HCT116 (cell line): ENCODE data around the gene OXTR. TPM values are rescaled to one million over a fixed set of nuclear protein-coding genes. Genes with fewer than 3 reads are reported as not detected.

Source experiments
- ATAC-seq: fragments of 200-7000 bp; cut with Tn5 transposase; 2 replicates; pipeline ENCODE4 v1.9.1; 2020; ENCODE audit warnings: mild to moderate bottlenecking, moderate library complexity
- BruUV-seq: library from RNA; stranded (reverse); fragments of 400-500 nt; replicated peaks from 2 replicates; lab custom pipeline; 2021; lab: Mats Ljungman, UMichigan
- CTCF ChIA-PET: fragments of 300-600 bp; sonication (Branson Sonifier 250); formaldehyde crosslinking; loops from one replicate; lab custom pipeline; 2021; ENCODE audit warnings: antibody characterized with exemption; lab: Charles Lee
- POLR2A ChIA-PET: fragments of 300-600, 350-600 bp; sonication (Branson Sonifier 250); formaldehyde crosslinking; loops from one replicate; lab custom pipeline; 2021; ENCODE audit warnings: antibody characterized with exemption; lab: Charles Lee
- RAD21 ChIA-PET, 2 experiments: fragments of 300-600 bp; sonication (Branson Sonifier 250); formaldehyde crosslinking; loops; one replicate each; lab custom pipeline; 2023; ENCODE audit warnings: low total read pairs in 2 of 2; ENCODE audit not compliant: uncharacterized antibody in 2 of 2, unreplicated experiment in 2 of 2, low non-redundant PET in 1 of 2; lab: Charles Lee
- DNase-seq: peaks from one replicate; pipeline ENCODE4 v3.0.0-alpha.2; 2010; ENCODE audit warnings: low read depth, low spot score
- H2AFZ ChIP-seq: fragments of 200-600 bp; shearing (Covaris generic), sonication (generic); 2 replicates; pipeline ENCODE4 v1.6.1; 2017; ENCODE audit warnings: low read depth, mixed run types, mixed read lengths, antibody characterized with exemption, low read length; ENCODE audit not compliant: poor library complexity, severe bottlenecking
- H3K27ac ChIP-seq: 2 replicates; pipeline ENCODE4 v1.5.1; 2012; ENCODE audit warnings: low read depth, low read length
- H3K27me3 ChIP-seq: fragments of 200-600 bp; sonication (generic); 2 replicates; pipeline ENCODE4 v1.6.1; 2016; ENCODE audit warnings: mixed run types, low read length, mixed read lengths; ENCODE audit not compliant: insufficient read depth
- H3K36me3 ChIP-seq, 2 experiments: fragments of 200-500 bp in 1 of 2; fragments of 200-600 bp in 1 of 2; sonication (Bioruptor generic) in 1 of 2; sonication (generic) in 1 of 2; 2 replicates each; pipeline versions ENCODE4 v1.5.1 to v1.6.1; 2014 to 2016; ENCODE audit warnings: low read length in 2 of 2, inconsistent platforms in 1 of 2, mixed read lengths in 1 of 2, mixed run types in 1 of 2; ENCODE audit not compliant: insufficient read depth in 2 of 2, control insufficient read depth in 1 of 2
- H3K4me1 ChIP-seq, 2 experiments: fragments of 200-600 bp in 1 of 2; sonication (generic) in 1 of 2; 2 replicates each; pipeline versions ENCODE4 v1.5.1 to v1.6.1; 2012 to 2017; ENCODE audit warnings: low read length in 2 of 2, inconsistent platforms in 1 of 2, mild to moderate bottlenecking in 1 of 2, mixed read lengths in 1 of 2, mixed run types in 1 of 2, moderate library complexity in 1 of 2; ENCODE audit not compliant: insufficient read depth in 2 of 2, control insufficient read depth in 1 of 2
- H3K4me2 ChIP-seq: fragments of 200-600 bp; sonication (generic); 2 replicates; pipeline ENCODE4 v1.6.1; 2017; ENCODE audit warnings: mixed run types, low read length, mixed read lengths
- H3K4me3 ChIP-seq, 2 experiments: fragments of 200-600 bp in 1 of 2; sonication (generic) in 1 of 2; replicated peaks in 1 of 2; 2 replicates each; pipeline ENCODE4 v1.5.1; 2011 to 2016; ENCODE audit warnings: low read length in 2 of 2, control low read depth in 1 of 2, low read depth in 1 of 2, mild to moderate bottlenecking in 1 of 2, mixed read lengths in 1 of 2, mixed run types in 1 of 2
- H3K79me2 ChIP-seq: fragments of 200-600 bp; sonication (generic); 2 replicates; pipeline ENCODE4 v1.6.1; 2017; ENCODE audit warnings: mild to moderate bottlenecking, mixed run types, low read length, moderate library complexity, mixed read lengths; ENCODE audit not compliant: insufficient read depth
- H3K9ac ChIP-seq: fragments of 200-600 bp; sonication (generic); 2 replicates; pipeline ENCODE4 v1.6.1; 2016; ENCODE audit warnings: low read length, mixed read lengths
- H3K9me2 ChIP-seq: fragments of 200-600 bp; sonication (generic), shearing (Covaris generic); 2 replicates; pipeline ENCODE4 v1.6.1; 2017; ENCODE audit warnings: mixed run types, mild to moderate bottlenecking, moderate library complexity; ENCODE audit not compliant: insufficient read depth
- H3K9me3 ChIP-seq, 2 experiments: fragments of 200-500 bp in 1 of 2; fragments of 200-600 bp in 1 of 2; sonication (Bioruptor generic) in 1 of 2; sonication (generic) in 1 of 2; 2 replicates each; pipeline ENCODE4 v1.6.1; 2014 to 2017; ENCODE audit warnings: low read length in 2 of 2, mixed read lengths in 2 of 2, inconsistent platforms in 1 of 2, low read depth in 1 of 2, mild to moderate bottlenecking in 1 of 2, mixed run types in 1 of 2, moderate library complexity in 1 of 2; ENCODE audit not compliant: control insufficient read depth in 1 of 2, insufficient read depth in 1 of 2
- H4K20me1 ChIP-seq: fragments of 200-600 bp; sonication (generic), shearing (Covaris generic); 2 replicates; pipeline ENCODE4 v1.6.1; 2017; ENCODE audit warnings: mixed run types, mild to moderate bottlenecking, moderate library complexity; ENCODE audit not compliant: insufficient read depth
- ATF3 ChIP-seq: IDR thresholded peaks from 2 replicates; pipeline ENCODE4 v1.6.1; 2012
- CEBPB ChIP-seq: IDR thresholded peaks from 2 replicates; pipeline ENCODE4 v1.6.1; 2012; ENCODE audit warnings: low read depth
- CTCF ChIP-seq, 3 experiments: fragments of 200-600 bp in 1 of 3; sonication (generic) in 1 of 3; IDR thresholded peaks in 2 of 3; conservative IDR thresholded peaks in 1 of 3; 2 replicates each; pipeline ENCODE4 v1.5.1; 2012 to 2017; ENCODE audit warnings: low read depth in 2 of 3, low read length in 2 of 3, antibody characterized with exemption in 1 of 3, borderline replicate concordance in 1 of 3, control low read depth in 1 of 3, mild to moderate bottlenecking in 1 of 3, mixed read lengths in 1 of 3, mixed run types in 1 of 3, moderate library complexity in 1 of 3; ENCODE audit not compliant: insufficient read depth in 1 of 3
- EGR1 ChIP-seq: IDR thresholded peaks from 2 replicates; pipeline ENCODE4 v1.6.1; 2012; ENCODE audit warnings: low read depth
- EZH2 ChIP-seq: fragments of 200-600 bp; sonication (generic); IDR thresholded peaks from 2 replicates; pipeline ENCODE4 v1.6.1; 2017; ENCODE audit warnings: antibody characterized with exemption, mixed run types
- EZH2phosphoT487 ChIP-seq: fragments of 200-600 bp; IDR thresholded peaks from 2 replicates; pipeline ENCODE4 v1.6.1; 2018; ENCODE audit warnings: antibody characterized with exemption, borderline replicate concordance
- JUND ChIP-seq: IDR thresholded peaks from 2 replicates; pipeline ENCODE4 v1.6.1; 2012
- MAX ChIP-seq: IDR thresholded peaks from 2 replicates; pipeline ENCODE4 v1.6.1; 2012
- POLR2A ChIP-seq: IDR thresholded peaks from 2 replicates; pipeline ENCODE4 v1.7.0; 2011; ENCODE audit warnings: borderline replicate concordance; ENCODE audit not compliant: insufficient read depth, insufficient read length; ENCODE audit errors: extremely low read depth
- RAD21 ChIP-seq: IDR thresholded peaks from 2 replicates; pipeline ENCODE4 v1.6.1; 2012; ENCODE audit warnings: low read depth, mild to moderate bottlenecking
- REST ChIP-seq: IDR thresholded peaks from 2 replicates; pipeline ENCODE4 v1.6.1; 2012; ENCODE audit warnings: low read depth
- SP1 ChIP-seq: IDR thresholded peaks from 2 replicates; pipeline ENCODE4 v1.6.1; 2012; ENCODE audit warnings: low read depth
- ZBTB33 ChIP-seq: IDR thresholded peaks from 2 replicates; pipeline ENCODE4 v1.6.1; 2011; ENCODE audit warnings: mild to moderate bottlenecking, low read length, moderate library complexity; ENCODE audit not compliant: insufficient replicate concordance; ENCODE audit errors: extremely low read depth
- ZFX ChIP-seq: fragments of 450-650 bp; IDR thresholded peaks from 2 replicates; pipeline ENCODE4 v1.6.1; 2017
- ZNF274 ChIP-seq: fragments of 200-500 bp; sonication (Bioruptor generic); IDR thresholded peaks from 2 replicates; pipeline ENCODE4 v1.6.1; 2014; ENCODE audit warnings: mild to moderate bottlenecking, low read depth, low read length, inconsistent platforms
- intact Hi-C: fragments of 100-400 bp; cut with micrococcal nuclease; formaldehyde crosslinking; loops from 2 replicates; pipeline ENCODE4 v1.10.0; 2022
- total RNA-seq: library from RNA; stranded (reverse); gene quantifications from one replicate; pipeline ENCODE4 v1.2.1, GENCODE V29; 2021; ENCODE audit not compliant: unreplicated experiment

OXTR gene
- total RNA-seq, 1 experiment from 2014 or later = 1.3 TPM

- Histone ChIP-seq H3K4me3 (no peak overlapping the region), H2AFZ (no peak overlapping the region), H3K4me2 (no peak overlapping the region), H3K27me3 (no peaks in the 10 kb centered on the region), H3K4me1 (peaks cover 34 to 79% of the 10 kb centered on the region in 2 experiments), H3K9ac (no peak overlapping the region), H3K9me3 (no peaks in the 10 kb centered on the region), H4K20me1 (no peaks in the 10 kb centered on the region), H3K79me2 (no peaks in the 10 kb centered on the region), H3K36me3 (no peaks in the 10 kb centered on the region), H3K27ac (no peak overlapping the region), H3K9me2 (no peaks in the 10 kb centered on the region)
- DNase-seq (no peak), ATAC-seq (no peak)
- no TSS peak for BruUV-seq
- intact Hi-C loops = no loop called here
- ChIA-PET CTCF (no interaction called here), POLR2A (no interaction called here), RAD21 (no interaction called here)
- TF ChIP-seq ZNF274 (no peak), CTCF (IDR thresholded peaks at IDR 0.05 in 2 of 3, conservative IDR thresholded peaks at IDR 0.05 in 1 of 3; ENCODE audit: borderline replicate concordance in 1 of 3, insufficient read depth in 1 of 3, low read depth in 2 of 3, low read length in 2 of 3) (no peak), ATF3 (no peak), SP1 (no peak), JUND (no peak), ZBTB33 (no peak), POLR2A (no peak), EGR1 (no peak), REST (no peak), CEBPB (no peak), MAX (no peak), ZFX (no peak), EZH2phosphoT487 (no peak), RAD21 (no peak), EZH2 (no peak)
These were observed 32.1 kb downstream of the OXTR start for GRCh38 chr3:8737301-8737700.
